ENCODE data around the gene PDE4D. TPM values are rescaled to one million over a fixed set of nuclear protein-coding genes. Genes with fewer than 3 reads are reported as not detected.
"Not testable (repeated sequence)": the region's sequence is repeated elsewhere in the genome, so short reads cannot be mapped to it uniquely, and the experiment has no call there.

Gene PDE4D
- total RNA-seq, 1 donor from 2014 or later, result 27.4 TPM

GRCh38 chr5:59770953-59771352, 122.6 kb downstream of the PDE4D start:
- DNase-seq (ENCODE audit: extremely low read depth, low read depth, low spot score), result no peak

- DNase-seq (ENCODE audit: extremely low read depth, low read depth, low spot score), result no peak
These were observed 123.7 kb downstream of the PDE4D start for GRCh38 chr5:59769832-59770231.

GRCh38 chr5:59769041-59769360, 124.5 kb downstream of the PDE4D start:
- no peak for DNase-seq (ENCODE audit: extremely low read depth, low read depth, low spot score)

GRCh38 chr5:59768152-59769040, 125.1 kb downstream of the PDE4D start:
- no peak for DNase-seq (ENCODE audit: extremely low read depth, low read depth, low spot score)

GRCh38 chr5:59767681-59768151, 125.8 kb downstream of the PDE4D start:
- no peak for DNase-seq (ENCODE audit: extremely low read depth, low read depth, low spot score)

- DNase-seq (ENCODE audit: extremely low read depth, low read depth, low spot score), result no peak
These were observed 126.3 kb downstream of the PDE4D start for GRCh38 chr5:59767211-59767605.

GRCh38 chr5:59766427-59767210, 126.9 kb downstream of the PDE4D start:
- DNase-seq (ENCODE audit: extremely low read depth, low read depth, low spot score), result no peak

- DNase-seq (ENCODE audit: extremely low read depth, low read depth, low spot score), result no peak
These were observed 128.1 kb downstream of the PDE4D start for GRCh38 chr5:59765446-59765845.

- no peak for DNase-seq (ENCODE audit: extremely low read depth, low read depth, low spot score)
These were observed 129.2 kb downstream of the PDE4D start for GRCh38 chr5:59764361-59764760.

GRCh38 chr5:59763541-59763940, 130.0 kb downstream of the PDE4D start:
- DNase-seq (ENCODE audit: extremely low read depth, low read depth, low spot score), result no peak

- DNase-seq (ENCODE audit: extremely low read depth, low read depth, low spot score), result not testable (repeated sequence)
These were observed 131.3 kb downstream of the PDE4D start for GRCh38 chr5:59762232-59762631.

- no peak for DNase-seq (ENCODE audit: extremely low read depth, low read depth, low spot score)
These were observed 132.7 kb downstream of the PDE4D start for GRCh38 chr5:59760785-59761348.

- DNase-seq (ENCODE audit: extremely low read depth, low read depth, low spot score), result no peak
These were observed 133.8 kb downstream of the PDE4D start for GRCh38 chr5:59759600-59760351.

- no peak for DNase-seq (ENCODE audit: extremely low read depth, low read depth, low spot score)
These were observed 135.0 kb downstream of the PDE4D start for GRCh38 chr5:59758566-59758965.

- DNase-seq (ENCODE audit: extremely low read depth, low read depth, low spot score), result no peak
These were observed 136.1 kb downstream of the PDE4D start for GRCh38 chr5:59757442-59757841.

- DNase-seq (ENCODE audit: extremely low read depth, low read depth, low spot score), result no peak
These were observed 137.0 kb downstream of the PDE4D start for GRCh38 chr5:59756373-59757035.

GRCh38 chr5:59755476-59755875, 138.1 kb downstream of the PDE4D start:
- DNase-seq (ENCODE audit: extremely low read depth, low read depth, low spot score), result no peak

- DNase-seq (ENCODE audit: extremely low read depth, low read depth, low spot score), result no peak
These were observed 139.9 kb downstream of the PDE4D start for GRCh38 chr5:59753599-59753998.

- no peak for DNase-seq (ENCODE audit: extremely low read depth, low read depth, low spot score)
These were observed 143.6 kb downstream of the PDE4D start for GRCh38 chr5:59749782-59750520.
